Measurements from ENCODE around the gene VIL1. TPM values are rescaled to one million over a fixed set of nuclear protein-coding genes. Genes with fewer than 3 reads are reported as not detected.
A peak's percentile ranks its signal among the peaks of the same experiment; 100 is the strongest.

The VIL1 gene
- total and polyA plus RNA-seq, 2 of the 13 experiments (the other 11 are each of a cell fraction or from before 2014, with no cell fraction given): 287 to 301 TPM

- peak; percentile 54 for TF ChIP-seq ZFP91 (CRISPR knock-in tag; IDR thresholded peaks at IDR 0.05; ENCODE audit: borderline replicate concordance)
- no peak for TF ChIP-seq ZNF556 (CRISPR knock-in tag; IDR thresholded peaks at IDR 0.05; ENCODE audit: borderline replicate concordance)
- TF ChIP-seq DR1 (CRISPR knock-in tag; IDR thresholded peaks at IDR 0.05): peak; percentile 59; the same call in 1 of the 2 replicates
- no peak for TF ChIP-seq ZBTB34 (CRISPR knock-in tag; IDR thresholded peaks at IDR 0.05)
- no peak for TF ChIP-seq HMGA1 (CRISPR knock-in tag; conservative IDR thresholded peaks at IDR 0.05)
- no peak; the same call in 1 of the 2 replicates for TF ChIP-seq JDP2 (CRISPR knock-in tag; IDR thresholded peaks at IDR 0.05; ENCODE audit: borderline replicate concordance)
- TF ChIP-seq JARID2 (CRISPR knock-in tag; IDR thresholded peaks at IDR 0.05; ENCODE audit: insufficient replicate concordance): no peak
- peak; percentile 3 for TF ChIP-seq ZNF18 (CRISPR knock-in tag; IDR thresholded peaks at IDR 0.05; ENCODE audit: insufficient replicate concordance)
- no peak for TF ChIP-seq SP2 (CRISPR knock-in tag; IDR thresholded peaks at IDR 0.05)
- TF ChIP-seq CEBPZ (IDR thresholded peaks at IDR 0.05; ENCODE audit: low read length): no peak
- 0 out of 2 replicates have a peak, but pooled peaks have one; percentile 7 for TF ChIP-seq HOXA5 (CRISPR knock-in tag; IDR thresholded peaks at IDR 0.05)
- peak; percentile 96 for TF ChIP-seq ZNF629 (CRISPR knock-in tag; conservative IDR thresholded peaks at IDR 0.05)
- peak; percentile 62; the same call in 1 of the 2 replicates for TF ChIP-seq PHF21A (CRISPR knock-in tag; IDR thresholded peaks at IDR 0.05)
- TF ChIP-seq IKZF5 (CRISPR knock-in tag; IDR thresholded peaks at IDR 0.05): peak; percentile 36; the same call in 1 of the 2 replicates
- no peak for TF ChIP-seq ZNF253 (CRISPR knock-in tag; IDR thresholded peaks at IDR 0.05; ENCODE audit: borderline replicate concordance)
- no peak for TF ChIP-seq ATF7 (IDR thresholded peaks at IDR 0.05)
- no peak for TF ChIP-seq ATF7 (CRISPR knock-in tag; IDR thresholded peaks at IDR 0.05)
- TF ChIP-seq ZNF558 (CRISPR knock-in tag; IDR thresholded peaks at IDR 0.05; ENCODE audit: borderline replicate concordance): peak; percentile 54; the same call in 1 of the 2 replicates
- TF ChIP-seq ZNF7 (CRISPR knock-in tag; IDR thresholded peaks at IDR 0.05): peak; percentile 21; the same call in 1 of the 2 replicates
- no peak for TF ChIP-seq ZNF33A (CRISPR knock-in tag; IDR thresholded peaks at IDR 0.05; ENCODE audit: borderline replicate concordance)
Observed at GRCh38 chr2:218399391-218400166, 19.3 kb upstream of the VIL1 start, which contains the start of gene CTDSP1 (continued).

All from HepG2 (cell line).